Stomach smooth muscle (tissue), 2 donors: ENCODE measurements around the gene ZFP3.
"Not testable (repeated sequence)": the region's sequence is repeated elsewhere in the genome, so short reads cannot be mapped to it uniquely, and the experiment has no call there.

Source experiments
- H3K27ac ChIP-seq: one replicate; pipeline ENCODE4 v1.7.0; 2013; ENCODE audit warnings: mild to moderate bottlenecking, low read length, inconsistent platforms
- H3K27me3 ChIP-seq, 2 donors: one replicate each; pipeline ENCODE4 v1.7.0; 2013; ENCODE audit warnings: low read length in 2 of 2; ENCODE audit not compliant: insufficient read depth in 2 of 2, control insufficient read depth in 1 of 2
- H3K36me3 ChIP-seq, 2 donors: one replicate each; pipeline ENCODE4 v1.7.0; 2013; ENCODE audit warnings: low read length in 2 of 2; ENCODE audit not compliant: control insufficient read depth in 2 of 2, insufficient read depth in 2 of 2
- H3K4me1 ChIP-seq: one replicate; pipeline ENCODE4 v1.7.0; 2013; ENCODE audit warnings: low read length; ENCODE audit not compliant: control insufficient read depth, insufficient read depth
- H3K4me3 ChIP-seq, 2 donors: one replicate each; pipeline ENCODE4 v1.7.0; 2013; ENCODE audit warnings: low read length in 2 of 2
- H3K9ac ChIP-seq, 2 donors: one replicate each; pipeline ENCODE4 v1.7.0; 2013; ENCODE audit warnings: low read length in 2 of 2, mild to moderate bottlenecking in 1 of 2
- H3K9me3 ChIP-seq, 2 donors: one replicate each; pipeline ENCODE4 v1.7.0; 2013; ENCODE audit warnings: low read length in 2 of 2; ENCODE audit not compliant: control insufficient read depth in 2 of 2
- donor health status: healthy.
- donor health status: Pancreatic carcinoma.

The ZFP3 gene

GRCh38 chr17:5124896-5125295 is 46.6 kb downstream of the ZFP3 start:
- peaks cover 4 to 13% of the 10 kb centered on the region in 2 donors for H3K27me3 ChIP-seq
- not testable (repeated sequence) for H3K36me3 ChIP-seq, H3K9me3 ChIP-seq, H3K9ac ChIP-seq, H3K27ac ChIP-seq, H3K4me3 ChIP-seq, H3K4me1 ChIP-seq

- Histone ChIP-seq H3K9ac (no peak overlapping the region), H3K27ac (no peak overlapping the region), H3K27me3 (peaks cover 4 to 8% of the 10 kb centered on the region in 2 donors)
Measured at GRCh38 chr17:5126719-5127488, 48.6 kb downstream of the ZFP3 start.

GRCh38 chr17:5127910-5128309 is 49.6 kb downstream of the ZFP3 start:
- Histone ChIP-seq H3K27ac (no peak overlapping the region), H3K4me3 (no peak overlapping the region), H3K9ac (no peak overlapping the region), H3K36me3 (no peaks in the 10 kb centered on the region), H3K27me3 (peaks cover 4 to 8% of the 10 kb centered on the region in 2 donors), H3K9me3 (no peaks in the 10 kb centered on the region), H3K4me1 (peaks cover 4% of the 10 kb centered on the region)

More at GRCh38 chr17:5126719-5127488, 48.6 kb downstream of the ZFP3 start:
- no peaks in the 10 kb centered on the region for H3K9me3 ChIP-seq
- no peaks in the 10 kb centered on the region for H3K36me3 ChIP-seq
- H3K4me1 ChIP-seq: peaks cover 9% of the 10 kb centered on the region
- H3K4me3 ChIP-seq: no peak overlapping the region

- H3K4me1 ChIP-seq, H3K27me3 ChIP-seq, H3K9me3 ChIP-seq, H3K4me3 ChIP-seq, H3K9ac ChIP-seq, H3K27ac ChIP-seq, H3K36me3 ChIP-seq: not testable (repeated sequence)
Measured at GRCh38 chr17:5128387-5128786, 50.1 kb downstream of the ZFP3 start.

GRCh38 chr17:5128905-5129535 is 50.8 kb downstream of the ZFP3 start:
- Histone ChIP-seq H3K36me3 (no peaks in the 10 kb centered on the region), H3K27me3 (peaks cover 0 to 3% of the 10 kb centered on the region in 2 donors), H3K4me1 (no peaks in the 10 kb centered on the region), H3K4me3 (no peak overlapping the region), H3K9me3 (no peaks in the 10 kb centered on the region), H3K9ac (no peak overlapping the region), H3K27ac (no peak overlapping the region)

GRCh38 chr17:5129770-5130169 is 51.5 kb downstream of the ZFP3 start:
- H3K36me3 ChIP-seq, H3K27ac ChIP-seq, H3K9me3 ChIP-seq, H3K4me3 ChIP-seq, H3K4me1 ChIP-seq, H3K27me3 ChIP-seq, H3K9ac ChIP-seq: not testable (repeated sequence)

GRCh38 chr17:5130261-5130660 is 52.0 kb downstream of the ZFP3 start:
- not testable (repeated sequence) for H3K4me3 ChIP-seq, H3K36me3 ChIP-seq, H3K27me3 ChIP-seq, H3K27ac ChIP-seq, H3K9ac ChIP-seq, H3K4me1 ChIP-seq, H3K9me3 ChIP-seq

- not testable (repeated sequence) for H3K27me3 ChIP-seq, H3K9me3 ChIP-seq, H3K36me3 ChIP-seq, H3K27ac ChIP-seq, H3K4me1 ChIP-seq, H3K9ac ChIP-seq, H3K4me3 ChIP-seq
Measured at GRCh38 chr17:5130687-5131086, 52.4 kb downstream of the ZFP3 start.

GRCh38 chr17:5131146-5131715 is 53.0 kb downstream of the ZFP3 start:
- Histone ChIP-seq H3K9me3 (no peaks in the 10 kb centered on the region), H3K4me3 (no peak overlapping the region), H3K27me3 (no peaks in the 10 kb centered on the region), H3K9ac (no peak overlapping the region), H3K36me3 (no peaks in the 10 kb centered on the region), H3K27ac (no peak overlapping the region), H3K4me1 (no peaks in the 10 kb centered on the region)

- H3K4me1 ChIP-seq, H3K4me3 ChIP-seq, H3K27ac ChIP-seq, H3K9ac ChIP-seq, H3K36me3 ChIP-seq, H3K27me3 ChIP-seq, H3K9me3 ChIP-seq: not testable (repeated sequence)
Measured at GRCh38 chr17:5131799-5132502, 53.7 kb downstream of the ZFP3 start.
